GM18951 (cell line): ENCODE data around the gene FCRL3.

Experiments used
- POLR2A ChIP-seq: IDR thresholded peaks from 4 replicates; pipeline ENCODE4 v1.6.1; 2011; ENCODE audit warnings: mild to moderate bottlenecking; ENCODE audit not compliant: insufficient read length, insufficient read depth; ENCODE audit errors: extremely low read depth
- in situ Hi-C: fragments of 300-500 bp; cut with MboI; formaldehyde crosslinking; loops from one replicate; pipeline ENCODE4 v1.12.0; 2022; ENCODE audit warnings: low sequenced_read_pairs, mixed read lengths, inconsistent platforms; ENCODE audit not compliant: unreplicated experiment

Gene FCRL3

GRCh38 chr1:157658571-157658970, 42.0 kb downstream of the FCRL3 start:
- in situ Hi-C loops = no loop called here
- no peak for TF ChIP-seq POLR2A

DNA sequence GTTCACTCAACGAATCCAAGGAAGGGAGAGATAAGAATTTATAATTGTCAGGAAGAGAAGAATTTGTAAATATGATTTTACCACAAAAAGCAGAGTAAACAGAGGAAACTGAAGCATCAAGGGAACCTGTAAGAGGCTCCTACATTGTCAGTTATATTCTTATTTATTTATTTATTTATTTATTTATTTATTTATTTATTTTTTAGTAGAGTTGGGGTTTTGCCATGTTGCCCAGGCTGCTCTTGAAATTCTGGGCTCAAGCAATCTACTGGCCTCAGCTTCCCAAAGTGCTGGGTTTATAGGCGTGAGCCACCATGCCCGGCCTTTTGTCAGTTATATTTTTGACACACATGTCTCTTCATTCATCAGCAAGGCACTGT, 47.1 kb downstream of the FCRL3 start:
- in situ Hi-C loops = no loop called here

DNA sequence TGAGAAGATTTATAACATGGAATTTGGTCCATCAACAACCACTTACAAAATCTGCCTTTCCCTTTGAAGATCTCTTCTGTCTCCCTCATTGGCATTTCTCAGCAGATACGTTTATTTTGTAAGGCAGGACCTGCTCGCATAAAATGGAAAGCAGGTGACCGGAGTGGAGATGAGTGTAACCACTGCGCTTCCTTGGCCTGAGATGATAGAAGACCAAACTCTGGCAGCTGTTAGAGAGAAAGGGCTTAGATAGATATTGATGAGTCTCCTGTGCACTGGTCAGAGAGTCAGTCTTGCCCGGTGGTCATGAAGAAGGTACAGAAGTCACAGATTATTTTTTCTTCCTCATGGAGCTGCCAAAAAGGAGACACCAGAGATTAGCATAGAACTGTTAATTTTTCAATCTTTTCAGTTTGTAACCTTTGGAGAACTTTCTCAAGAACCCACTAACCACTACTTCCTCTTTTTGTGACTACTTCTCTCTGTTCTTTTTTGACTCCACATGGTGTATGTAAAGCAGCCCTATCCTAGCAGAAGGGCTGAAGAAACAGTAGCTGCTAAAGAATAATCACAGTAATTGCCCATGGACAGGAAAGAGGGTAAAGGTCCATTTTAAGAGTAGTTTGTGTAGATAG, 47.6 kb downstream of the FCRL3 start:
- in situ Hi-C loops = no loop called here
- no peak for TF ChIP-seq POLR2A

More for the DNA sequence above, 47.1 kb downstream of the FCRL3 start:
- TF ChIP-seq POLR2A = no peak

DNA sequence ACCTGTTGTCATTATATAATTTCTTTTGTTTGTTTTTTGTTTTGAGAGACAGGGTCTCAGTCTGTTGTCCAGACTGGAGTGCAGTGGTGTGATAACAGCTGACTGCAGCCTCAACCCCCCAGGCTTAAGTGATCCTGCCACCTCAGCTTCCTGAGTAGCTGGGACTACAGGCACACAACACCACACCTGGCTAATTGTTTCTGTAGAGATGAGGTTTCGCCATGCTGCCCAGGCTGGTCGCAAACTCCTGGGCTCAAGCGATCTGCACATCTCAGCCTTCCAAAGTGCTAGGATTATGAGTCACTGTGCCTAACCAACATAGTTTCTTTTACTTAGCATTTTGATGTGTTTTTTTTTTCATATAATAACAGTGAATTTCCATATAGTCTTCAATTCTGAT, 52.3 kb downstream of the FCRL3 start:
- in situ Hi-C loops = no loop called here
- no peak for TF ChIP-seq POLR2A

DNA sequence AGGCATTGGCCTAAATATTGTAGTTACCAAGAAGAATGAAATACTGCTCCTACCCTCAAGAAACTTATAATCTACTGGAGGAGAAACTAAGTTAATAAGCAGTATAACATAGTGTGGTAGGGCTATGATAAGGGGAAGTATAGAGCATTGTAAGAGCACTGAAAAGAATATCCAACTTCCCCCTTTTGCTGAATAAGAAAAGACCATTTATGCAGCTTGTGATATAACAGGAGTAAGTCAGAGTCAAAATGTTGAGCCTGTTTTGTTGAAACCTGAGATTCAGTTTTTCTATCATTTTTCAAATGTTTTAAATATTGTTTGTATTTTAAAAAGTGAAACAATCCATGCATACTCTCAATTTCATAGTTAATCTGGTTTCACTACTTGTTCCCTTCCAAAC, 54.4 kb downstream of the FCRL3 start:
- in situ Hi-C loops = no loop called here
- no peak for TF ChIP-seq POLR2A

DNA sequence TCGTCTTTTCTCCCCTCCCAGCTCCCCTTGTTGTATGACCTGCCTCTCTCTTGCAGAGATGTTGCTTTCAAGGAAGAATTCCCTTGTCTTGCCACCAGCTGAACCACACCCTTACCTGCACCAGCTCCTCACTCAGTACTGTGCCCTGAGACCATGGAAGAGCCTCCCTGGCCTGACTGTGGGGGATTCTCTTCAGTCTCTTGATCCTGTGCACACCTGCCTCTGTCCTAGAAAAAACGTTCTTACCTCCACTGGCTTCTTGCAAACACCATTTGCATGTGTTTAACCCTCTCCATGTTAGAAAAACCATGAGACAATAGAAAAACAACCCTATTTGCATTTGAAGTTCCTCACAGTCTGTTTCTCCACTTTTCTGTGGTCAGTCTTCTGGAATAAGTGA, 59.4 kb downstream of the FCRL3 start:
- TF ChIP-seq POLR2A = no peak
- in situ Hi-C loops = no loop called here

DNA sequence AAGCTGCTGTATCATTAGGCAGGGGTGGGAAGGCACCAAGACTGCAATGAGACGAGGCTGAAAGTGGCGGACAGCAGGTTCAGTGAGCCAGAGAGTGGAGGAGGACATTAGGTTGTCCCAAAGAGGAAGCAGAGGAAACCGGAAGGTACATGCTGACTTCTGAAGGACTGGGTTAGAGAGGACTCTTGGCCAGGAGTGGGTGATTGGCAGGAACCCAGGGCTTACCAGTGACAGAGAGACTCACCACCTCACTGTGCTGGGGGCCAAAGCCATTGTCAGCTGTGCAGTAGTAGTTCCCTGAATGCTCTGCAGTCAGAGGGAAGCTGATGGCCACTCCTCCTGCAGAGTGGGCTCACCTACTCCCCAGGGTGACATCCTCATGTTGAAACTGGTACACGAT, 60.8 kb downstream of the FCRL3 start:
- in situ Hi-C loops = no loop called here
- no peak for TF ChIP-seq POLR2A

DNA sequence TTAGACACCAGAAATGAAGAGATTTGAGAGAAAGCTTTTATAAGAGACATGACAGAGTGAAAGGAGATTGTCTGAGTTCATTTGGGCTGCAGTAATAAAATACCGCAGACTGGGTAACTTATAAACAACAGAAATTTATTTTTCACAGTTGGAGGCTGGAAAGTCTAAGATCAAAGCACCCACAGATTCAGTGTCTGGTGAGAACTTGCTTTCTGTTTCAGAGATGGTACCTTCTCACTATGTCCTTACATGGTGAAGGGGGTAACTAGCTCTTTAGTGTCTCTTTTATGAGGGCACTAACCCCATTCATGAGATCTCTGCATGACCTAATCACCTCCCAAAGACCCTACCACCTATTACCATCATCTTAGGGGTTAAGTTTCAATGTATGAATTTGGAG, 71.8 kb downstream of the FCRL3 start:
- no peak for TF ChIP-seq POLR2A
- in situ Hi-C loops = no loop called here
